Measurements from ENCODE around the gene CC2D1A. TPM values are rescaled to one million over a fixed set of nuclear protein-coding genes. Genes with fewer than 3 reads are reported as not detected.
A peak's percentile ranks its signal among the peaks of the same experiment; 100 is the strongest.

The CC2D1A gene
- total and polyA plus RNA-seq, 2 donors (not counting 1 experiment from before 2014, with no cell fraction given) = 34.3 to 47.2 TPM

GRCh38 chr19:13951043-13951442, 45.0 kb downstream of the CC2D1A start:
- POLR2A ChIA-PET = interaction anchor here (0.7 kb wide), 1 partner anchor 30 kb away, joined by 6 read pairs; no protein-coding TSS in a partner anchor
- ATAC-seq (ENCODE audit: low read depth) (no peak), DNase-seq (no peak)
- H3K36me3 ChIP-seq (replicated peaks in 1 of 2; ENCODE audit: control extremely low read depth in 1 of 2, control insufficient read depth in 1 of 2, extremely low read depth in 1 of 2, insufficient read depth in 2 of 2, low read length in 1 of 2) = peaks cover 0 to 13% of the 10 kb centered on the region in 2 experiments
- Mint-ChIP-seq H3K27ac (no peak overlapping the region), H3K4me1 (peaks cover 21% of the 10 kb centered on the region), H3K9me3 (ENCODE audit: insufficient read depth) (no peaks in the 10 kb centered on the region), H3K4me3 (no peak overlapping the region), H3K27me3 (no peaks in the 10 kb centered on the region)
- H2AFZ ChIP-seq (ENCODE audit: insufficient read depth, low read depth, low read length, poor library complexity, severe bottlenecking) = no peak overlapping the region
- no peaks in the 10 kb centered on the region for H3K27me3 ChIP-seq (replicated peaks in 1 of 4; ENCODE audit: control extremely low read depth in 1 of 4, control insufficient read depth in 3 of 4, insufficient read depth in 4 of 4, low read length in 3 of 4)
- no peak overlapping the region for H3K4me3 ChIP-seq (ENCODE audit: control extremely low read depth in 1 of 5, extremely low read depth in 1 of 5, insufficient read depth in 1 of 5, low read depth in 2 of 5, low read length in 4 of 5)
- peaks cover 28% of the 10 kb centered on the region for H4K20me1 ChIP-seq (ENCODE audit: control insufficient read depth, insufficient read depth, low read length, poor library complexity, severe bottlenecking)
- H3K27ac ChIP-seq (ENCODE audit: low read length in 2 of 2) = no peak overlapping the region
- WGBS (ENCODE audit: insufficient coverage) = no CpG with 5 or more reads among the region's 2 CpGs
- intact Hi-C loops (cut with micrococcal nuclease) = loop anchor here (5.0 kb wide), 1 partner anchor 121 kb away; the partner anchor contains the start of gene MISP3
- peaks cover 30% of the 10 kb centered on the region for H3K79me2 ChIP-seq (ENCODE audit: control insufficient read depth, insufficient read depth, low read length)
- no peak overlapping the region for H3K4me2 ChIP-seq (replicated peaks; ENCODE audit: low read depth, low read length, poor library complexity, severe bottlenecking)
- TF ChIP-seq CTCF (IDR thresholded peaks at IDR 0.05) = no peak
- TF ChIP-seq EZH2 (IDR thresholded peaks at IDR 0.05; ENCODE audit: borderline replicate concordance, insufficient read depth, low read depth, low read length, poor library complexity, severe bottlenecking) = no peak
- CTCF ChIA-PET = interaction anchor here (1.2 to 1.5 kb wide), 3 partner anchors 72 to 97 kb away, joined by 3 to 4 read pairs (median 4); partner anchors contain the start of gene IL27RA
- no peaks in the 10 kb centered on the region for H3K9me3 ChIP-seq (ENCODE audit: control extremely low read depth in 1 of 3, control insufficient read depth in 2 of 3, insufficient read depth in 1 of 3, low read length in 2 of 3)
- peaks cover 15 to 18% of the 10 kb centered on the region in 2 donors for H3K4me1 ChIP-seq (ENCODE audit: control insufficient read depth in 2 of 2, insufficient read depth in 2 of 2, low read length in 2 of 2)
- H3K9ac ChIP-seq (ENCODE audit: low read length) = no peak overlapping the region

GRCh38 chr19:13951799-13952153, 45.8 kb downstream of the CC2D1A start:
- TF ChIP-seq EZH2 (IDR thresholded peaks at IDR 0.05; ENCODE audit: borderline replicate concordance, insufficient read depth, low read depth, low read length, poor library complexity, severe bottlenecking) (no peak), CTCF (IDR thresholded peaks at IDR 0.05) (no peak)
- CTCF ChIA-PET = interaction anchor here (0.7 to 2.3 kb wide), 7 partner anchors 18 to 120 kb away, joined by 3 to 10 read pairs (median 4); partner anchors contain the start of gene IL27RA
- intact Hi-C loops (cut with micrococcal nuclease) = loop anchor here (1.0 to 5.0 kb wide), 6 partner anchors 35 to 166 kb away; partner anchors contain the start of genes BRME1, CC2D1A, MISP3 and PRKACA
- H3K9me3 Mint-ChIP-seq (ENCODE audit: insufficient read depth) = no peaks in the 10 kb centered on the region
- peaks cover 21% of the 10 kb centered on the region for H3K4me1 Mint-ChIP-seq
- peak overlapping the region; percentile 91 for H3K9ac ChIP-seq (ENCODE audit: low read length)
- peak overlapping the region; percentile 63 for H2AFZ ChIP-seq (ENCODE audit: insufficient read depth, low read depth, low read length, poor library complexity, severe bottlenecking)
- peak overlapping the region; percentile 98 for H3K4me2 ChIP-seq (replicated peaks; ENCODE audit: low read depth, low read length, poor library complexity, severe bottlenecking)
- DNase-seq = no peak
- no peaks in the 10 kb centered on the region for H3K27me3 Mint-ChIP-seq
- H3K27ac Mint-ChIP-seq = peak overlapping the region; percentile 96
- H3K79me2 ChIP-seq (ENCODE audit: control insufficient read depth, insufficient read depth, low read length) = peaks cover 30% of the 10 kb centered on the region
- peaks cover 34% of the 10 kb centered on the region for H4K20me1 ChIP-seq (ENCODE audit: control insufficient read depth, insufficient read depth, low read length, poor library complexity, severe bottlenecking)
- POLR2A ChIA-PET = interaction anchor here (0.6 to 2.8 kb wide), 5 partner anchors 34 to 105 kb away, joined by 3 to 12 read pairs (median 7); partner anchors contain the start of gene IL27RA
- WGBS (ENCODE audit: insufficient coverage) = 14% methylated on average over 20 of the region's 20 CpGs
- H3K4me1 ChIP-seq (ENCODE audit: control insufficient read depth in 2 of 2, insufficient read depth in 2 of 2, low read length in 2 of 2) = peaks cover 15 to 18% of the 10 kb centered on the region in 2 donors
- H3K4me3 Mint-ChIP-seq = peak overlapping the region; percentile 96
- peaks cover 0 to 20% of the 10 kb centered on the region in 2 experiments for H3K36me3 ChIP-seq (replicated peaks in 1 of 2; ENCODE audit: control extremely low read depth in 1 of 2, control insufficient read depth in 1 of 2, extremely low read depth in 1 of 2, insufficient read depth in 2 of 2, low read length in 1 of 2)
- no peaks in the 10 kb centered on the region for H3K9me3 ChIP-seq (ENCODE audit: control extremely low read depth in 1 of 3, control insufficient read depth in 2 of 3, insufficient read depth in 1 of 3, low read length in 2 of 3)
- peak overlapping the region; percentile 27 to 59 (median 55) for H3K4me3 ChIP-seq (ENCODE audit: control extremely low read depth in 1 of 5, extremely low read depth in 1 of 5, insufficient read depth in 1 of 5, low read depth in 2 of 5, low read length in 4 of 5)
- peak overlapping the region; percentile 18 to 65 for H3K27ac ChIP-seq (ENCODE audit: low read length in 2 of 2)
- no peaks in the 10 kb centered on the region for H3K27me3 ChIP-seq (replicated peaks in 1 of 4; ENCODE audit: control extremely low read depth in 1 of 4, control insufficient read depth in 3 of 4, insufficient read depth in 4 of 4, low read length in 3 of 4)
- ATAC-seq (ENCODE audit: low read depth) = no peak

All from B cell (primary cell).